SK-N-MC (cell line): ENCODE results near the gene HCFC1R1.

Experiments used
- DNase-seq: peaks from one replicate; pipeline ENCODE4 v3.0.0-alpha.2; 2011; ENCODE audit warnings: low read depth, low spot score
- H3K27ac ChIP-seq: fragments of 200-600 bp; sonication (generic); 2 replicates; pipeline ENCODE4 v1.5.1; 2016; ENCODE audit warnings: mixed run types
- H3K36me3 ChIP-seq: fragments of 200-600 bp; sonication (generic); 2 replicates; pipeline ENCODE4 v1.6.1; 2017; ENCODE audit warnings: antibody characterized with exemption, low read length, mixed read lengths; ENCODE audit not compliant: insufficient read depth
- H3K4me3 ChIP-seq: fragments of 200-600 bp; sonication (generic); 2 replicates; pipeline ENCODE4 v1.5.1; 2016
- H3K9ac ChIP-seq: fragments of 200-600 bp; sonication (generic); 2 replicates; pipeline ENCODE4 v1.8.0; 2017; ENCODE audit warnings: mixed run types, mixed read lengths; ENCODE audit not compliant: insufficient read length
- H3K9me3 ChIP-seq: fragments of 200-600 bp; sonication (generic); 2 replicates; pipeline ENCODE4 v1.6.1; 2017; ENCODE audit warnings: low read depth, mild to moderate bottlenecking, antibody characterized with exemption, low read length, moderate library complexity, mixed read lengths
- EZH2 ChIP-seq: fragments of 200-600 bp; sonication (generic); IDR thresholded peaks from one replicate; pipeline ENCODE4 v1.6.1; 2017; ENCODE audit warnings: antibody characterized with exemption
- FOXP2 ChIP-seq: optimal IDR thresholded peaks from 2 replicates; pipeline ENCODE3; 2011; ENCODE audit warnings: mild to moderate bottlenecking, moderate library complexity; ENCODE audit not compliant: insufficient read depth; ENCODE audit errors: extremely low read length, control extremely low read depth
- POLR2AphosphoS5 ChIP-seq: IDR thresholded peaks from 2 replicates; pipeline ENCODE4 v1.6.1; 2012; ENCODE audit warnings: mild to moderate bottlenecking, low read depth, low read length, borderline replicate concordance

Gene HCFC1R1

DNA sequence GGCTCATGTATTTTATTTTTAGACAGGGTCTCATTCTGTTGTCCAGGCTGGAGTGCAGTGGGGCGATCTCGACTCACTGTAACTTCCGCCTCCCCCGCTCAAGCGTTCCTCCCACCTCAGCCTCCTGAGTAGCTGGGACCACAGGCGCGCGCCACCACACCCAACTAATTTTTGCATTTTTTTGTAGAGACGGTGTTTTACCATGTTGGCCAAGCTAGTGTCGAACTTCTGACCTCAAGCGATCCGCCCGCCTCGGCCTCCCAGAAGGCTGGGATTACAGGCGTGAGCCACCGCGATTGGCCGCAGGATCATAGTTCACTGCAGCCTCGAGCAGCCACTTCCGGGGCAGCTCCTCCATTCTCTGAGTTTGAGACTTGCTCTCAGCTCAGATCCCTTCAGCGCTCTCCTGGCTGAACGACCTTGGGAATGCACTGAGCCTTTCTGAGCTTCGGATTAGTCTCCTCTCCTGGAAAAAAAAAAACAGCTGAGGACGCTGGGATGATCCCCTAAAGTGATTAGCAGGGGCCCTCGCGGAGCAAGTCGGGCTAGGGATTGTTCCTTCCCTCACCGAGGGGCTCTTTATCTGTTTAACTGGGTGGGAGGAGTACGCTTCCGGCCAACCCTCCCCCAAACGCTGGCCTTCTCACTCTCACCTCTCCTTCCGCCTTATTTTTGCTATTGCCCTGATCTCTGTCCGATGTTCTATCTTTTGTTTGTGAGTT lies 42.4 kb downstream of the HCFC1R1 start:
- Histone ChIP-seq H3K27ac (0 out of 2 replicates have a peak overlapping the region, but pooled peaks have one; percentile 44), H3K36me3 (no peaks in the 10 kb centered on the region; the same call in 1 of the 2 replicates), H3K4me3 (no peak overlapping the region; the same call in 1 of the 2 replicates), H3K9ac (peak overlapping the region; percentile 39), H3K9me3 (no peaks in the 10 kb centered on the region)
- no peak for DNase-seq
- no peak for TF ChIP-seq EZH2
- TF ChIP-seq FOXP2, result no peak
- no peak for TF ChIP-seq POLR2AphosphoS5

DNA sequence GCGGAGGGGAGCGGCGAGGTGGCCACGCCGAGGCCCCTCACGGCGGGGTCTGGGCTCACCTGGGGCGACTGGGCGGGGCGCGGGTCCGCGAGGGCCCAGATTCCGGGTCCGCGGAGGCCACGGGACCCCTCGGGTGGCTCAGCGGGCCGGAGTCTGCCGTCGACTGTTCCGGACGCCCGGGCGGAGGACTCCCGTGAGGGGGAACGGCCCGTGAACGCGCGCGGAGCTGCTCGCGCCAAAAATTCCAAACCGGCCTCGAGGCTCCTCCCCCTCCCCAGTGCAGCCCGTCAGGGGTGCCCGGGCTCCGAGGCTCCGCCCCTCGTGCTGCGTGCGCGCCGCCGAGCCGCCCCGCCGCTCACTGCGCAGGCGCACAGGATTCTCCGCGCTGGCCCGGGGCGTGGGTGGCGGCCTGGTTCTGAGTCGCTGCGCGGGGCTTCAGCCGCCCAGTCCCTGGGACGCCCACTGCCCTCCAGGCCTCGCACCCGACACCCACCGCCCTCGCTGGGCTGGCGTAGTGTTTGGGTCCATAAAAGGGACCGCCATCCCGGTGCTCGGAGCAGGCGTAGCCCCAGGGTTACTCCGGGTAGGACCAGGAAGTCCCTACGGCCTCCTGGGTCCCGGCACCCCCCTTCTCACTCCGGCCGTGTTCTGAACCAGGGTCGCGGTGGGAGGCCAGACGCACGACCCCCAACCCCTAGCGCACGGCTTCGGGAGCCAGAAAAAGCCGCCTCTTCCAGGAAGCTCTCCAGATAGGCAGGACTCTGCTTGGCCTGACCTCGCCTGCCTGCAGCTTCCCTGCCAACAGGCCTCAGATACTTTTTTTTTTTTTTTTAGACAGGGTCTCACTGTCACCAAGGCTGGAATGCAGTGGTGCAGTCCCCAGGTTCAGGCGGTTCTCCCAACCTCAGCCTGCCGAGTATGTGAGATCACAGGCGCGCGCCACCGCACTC lies 43.2 kb downstream of the HCFC1R1 start, which contains the start of gene PKMYT1:
PKMYT1 (minus strand) TSS at position 220 of the 950 bp plus-strand sequence. CDS start 789 bp downstream, outside the sequence.
- Histone ChIP-seq H3K36me3 (peaks cover 6% of the 10 kb centered on the region; the same call in 1 of the 2 replicates), H3K27ac (peak within 1 kb of the TSS; percentile 74; the same call in 1 of the 2 replicates), H3K9me3 (no peaks in the 10 kb centered on the region), H3K4me3 (peak within 1 kb of the TSS; percentile 89), H3K9ac (peak within 1 kb of the TSS; percentile 92)
- DNase-seq, result no peak
- TF ChIP-seq POLR2AphosphoS5 (peak; percentile 91), FOXP2 (no peak)

- Histone ChIP-seq H3K9me3 (no peaks in the 10 kb centered on the region), H3K36me3 (peaks cover 13% of the 10 kb centered on the region; the same call in 1 of the 2 replicates), H3K4me3 (peak overlapping the region; percentile 89), H3K27ac (peak overlapping the region; percentile 64; the same call in 1 of the 2 replicates), H3K9ac (peak overlapping the region; percentile 92)
- DNase-seq, result no peak
- no peak for TF ChIP-seq EZH2
- no peak for TF ChIP-seq POLR2AphosphoS5
- TF ChIP-seq FOXP2, result no peak
These were observed 44.0 kb downstream of the HCFC1R1 start for GRCh38 chr16:2979669-2980226.

- Histone ChIP-seq H3K4me3 (no peak overlapping the region), H3K9me3 (no peaks in the 10 kb centered on the region), H3K27ac (no peak overlapping the region), H3K9ac (no peak overlapping the region), H3K36me3 (peaks cover 17% of the 10 kb centered on the region; the same call in 1 of the 2 replicates)
- DNase-seq, result no peak
- TF ChIP-seq FOXP2, result no peak
- no peak for TF ChIP-seq EZH2
- TF ChIP-seq POLR2AphosphoS5, result no peak
These were observed 46.3 kb downstream of the HCFC1R1 start for GRCh38 chr16:2977440-2977839.

DNA sequence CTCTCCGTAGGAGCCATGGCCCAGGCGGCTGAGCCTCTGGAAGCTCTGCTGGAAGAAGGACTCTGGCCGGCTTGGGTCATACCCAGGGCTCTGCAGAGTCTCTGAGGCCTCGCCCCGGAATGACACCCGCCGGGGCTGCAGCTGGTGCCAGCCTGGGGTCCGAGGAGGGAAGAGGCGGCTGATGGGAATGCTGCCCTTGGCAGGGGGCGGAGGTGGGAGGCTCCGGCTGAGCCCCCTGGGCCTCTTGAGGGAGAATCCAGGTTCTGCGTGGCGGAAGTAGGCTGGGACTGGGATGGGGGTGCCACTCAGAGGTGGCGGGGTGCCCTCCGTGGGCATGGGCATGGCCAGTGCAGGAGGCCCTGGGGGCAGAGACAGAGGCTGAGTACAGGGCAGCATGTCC lies 47.1 kb downstream of the HCFC1R1 start:
- no peak for DNase-seq
- Histone ChIP-seq H3K4me3 (no peak overlapping the region), H3K9me3 (no peaks in the 10 kb centered on the region), H3K36me3 (peaks cover 20% of the 10 kb centered on the region; the same call in 1 of the 2 replicates), H3K9ac (no peak overlapping the region), H3K27ac (no peak overlapping the region)
- TF ChIP-seq EZH2 (no peak), POLR2AphosphoS5 (no peak), FOXP2 (no peak)

DNA sequence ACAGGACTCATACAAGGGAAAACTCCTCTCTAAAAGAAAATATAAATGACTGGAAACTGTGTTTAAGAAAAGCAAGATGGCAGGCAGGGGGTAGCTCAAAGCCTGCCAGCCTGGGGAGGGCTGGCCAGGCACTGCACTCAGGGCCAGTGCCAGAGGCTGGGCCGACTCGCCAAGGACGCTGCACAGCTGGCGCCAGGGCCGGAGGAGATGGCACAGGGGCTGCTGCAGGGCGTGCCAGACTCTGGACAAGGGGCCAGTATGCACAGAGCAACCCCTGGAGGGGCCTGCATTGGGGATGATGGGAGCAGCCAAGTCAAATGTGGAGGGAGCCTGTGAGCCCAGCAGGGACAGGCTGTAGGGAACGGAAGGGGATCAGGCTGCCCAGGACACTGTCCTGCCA lies 47.5 kb downstream of the HCFC1R1 start:
- no peak overlapping the region for H3K9ac ChIP-seq
- TF ChIP-seq EZH2 (no peak), POLR2AphosphoS5 (no peak), FOXP2 (no peak)
- H3K4me3 ChIP-seq, result no peak overlapping the region
- H3K27ac ChIP-seq, result no peak overlapping the region
- peaks cover 20% of the 10 kb centered on the region; the same call in 1 of the 2 replicates for H3K36me3 ChIP-seq
- H3K9me3 ChIP-seq, result no peaks in the 10 kb centered on the region
- DNase-seq, result no peak

DNA sequence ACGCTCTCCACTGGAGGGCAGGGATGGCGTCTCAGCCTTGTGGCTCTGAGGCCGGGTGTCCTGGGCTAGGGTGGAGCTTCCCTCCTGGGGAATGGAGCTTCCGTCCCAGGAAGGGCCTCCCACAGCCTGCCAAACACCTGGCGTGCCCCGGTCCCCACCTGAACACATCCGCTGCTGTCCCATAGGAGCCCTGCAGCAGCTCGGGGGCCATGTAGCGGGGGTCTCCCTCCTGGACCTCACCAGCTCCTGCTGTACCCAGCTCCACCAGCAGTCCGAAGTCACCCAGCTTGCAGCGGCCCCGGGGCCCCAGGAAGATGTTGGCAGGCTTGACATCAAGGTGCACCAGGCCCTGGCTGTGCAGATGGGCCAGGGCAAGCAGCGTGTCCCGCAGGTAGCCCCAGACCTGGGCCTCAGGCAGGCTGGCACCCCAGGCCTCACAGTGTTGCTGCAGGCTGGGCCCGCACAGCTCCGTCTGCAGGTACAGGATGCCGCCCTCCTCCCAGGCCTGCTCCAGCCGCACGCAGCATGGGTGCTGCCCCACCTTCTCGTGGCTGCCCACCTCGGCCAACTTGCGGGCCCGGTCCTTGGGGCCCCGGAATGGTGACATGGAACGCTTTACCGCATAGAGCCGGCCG lies 48.5 kb downstream of the HCFC1R1 start:
- Histone ChIP-seq H3K36me3 (peaks cover 20% of the 10 kb centered on the region; the same call in 1 of the 2 replicates), H3K9me3 (no peaks in the 10 kb centered on the region)
- TF ChIP-seq EZH2 (no peak), POLR2AphosphoS5 (no peak), FOXP2 (no peak)

More for the DNA sequence above, 48.5 kb downstream of the HCFC1R1 start:
- DNase-seq, result no peak
- H3K27ac ChIP-seq, result no peak overlapping the region
- no peak overlapping the region for H3K9ac ChIP-seq
- H3K4me3 ChIP-seq, result no peak overlapping the region
